Choroid plexus epithelial cell (primary cell): Measurements from ENCODE around the gene GDAP1L1.
"Not testable (repeated sequence)": the region's sequence is repeated elsewhere in the genome, so short reads cannot be mapped to it uniquely, and the experiment has no call there.

Source experiments
- DNase-seq: peaks from one replicate; pipeline ENCODE4 v3.0.0-alpha.2; 2010; ENCODE audit warnings: low read depth
- H3K4me3 ChIP-seq: 2 replicates; pipeline ENCODE4 v1.5.1; 2011; ENCODE audit warnings: low read depth, mild to moderate bottlenecking, control low read depth, low read length, moderate library complexity
- CTCF ChIP-seq: conservative IDR thresholded peaks from 2 replicates; pipeline ENCODE4 v1.5.1; 2011; ENCODE audit warnings: low read depth, mild to moderate bottlenecking, control low read depth, inconsistent platforms, low read length, moderate library complexity

Gene GDAP1L1

GRCh38 chr20:44224637-44225036, 22.5 kb upstream of the GDAP1L1 start:
- H3K4me3 ChIP-seq, result no peak overlapping the region
- no peak for TF ChIP-seq CTCF
- no peak for DNase-seq

GRCh38 chr20:44228465-44229258, 18.4 kb upstream of the GDAP1L1 start:
- TF ChIP-seq CTCF, result no peak
- DNase-seq, result no peak
- no peak overlapping the region for H3K4me3 ChIP-seq

- DNase-seq, result no peak
- H3K4me3 ChIP-seq, result no peak overlapping the region
- no peak for TF ChIP-seq CTCF
Measured at GRCh38 chr20:44231193-44231592, 15.9 kb upstream of the GDAP1L1 start.

- H3K4me3 ChIP-seq, result no peak overlapping the region
- TF ChIP-seq CTCF, result no peak
- peak; percentile 9 for DNase-seq
Measured at GRCh38 chr20:44231713-44232468, 15.2 kb upstream of the GDAP1L1 start.

- DNase-seq, H3K4me3 ChIP-seq: not testable (repeated sequence)
Measured at GRCh38 chr20:44232469-44232856, 14.6 kb upstream of the GDAP1L1 start.

GRCh38 chr20:44233436-44234016, 13.6 kb upstream of the GDAP1L1 start:
- TF ChIP-seq CTCF, result no peak
- DNase-seq, result no peak
- H3K4me3 ChIP-seq, result no peak overlapping the region

- no peak for TF ChIP-seq CTCF
- DNase-seq, result no peak
- H3K4me3 ChIP-seq, result no peak overlapping the region
Measured at GRCh38 chr20:44234566-44235317, 12.4 kb upstream of the GDAP1L1 start.
